MM.1S (cell line): ENCODE results near the gene FAM120B.

Experiments used
- DNase-seq: peaks from one replicate; pipeline ENCODE4 v3.0.0-alpha.2; 2015
- H2AFZ ChIP-seq: fragments of 300-600 bp; sonication (generic); 2 replicates; pipeline ENCODE4 v1.6.0; 2016; ENCODE audit warnings: antibody characterized with exemption, low read length
- H3F3A ChIP-seq: fragments of 300-600 bp; sonication (generic); 2 replicates; pipeline ENCODE4 v1.6.1; 2016; ENCODE audit warnings: mild to moderate bottlenecking, antibody characterized with exemption, low read length, moderate library complexity, mixed read lengths; ENCODE audit not compliant: insufficient read depth
- H3K27ac ChIP-seq: fragments of 300-600 bp; sonication (generic); 2 replicates; pipeline ENCODE4 v1.5.1; 2016; ENCODE audit warnings: mild to moderate bottlenecking, low read length
- H3K27me3 ChIP-seq: fragments of 300-600 bp; sonication (generic); replicated peaks from 2 replicates; pipeline ENCODE4 v1.6.0; 2016; ENCODE audit warnings: low read length; ENCODE audit not compliant: insufficient read depth
- H3K36me3 ChIP-seq: fragments of 300-600 bp; sonication (generic); replicated peaks from 2 replicates; pipeline ENCODE4 v1.6.1; 2016; ENCODE audit warnings: mild to moderate bottlenecking, low read length, mixed read lengths; ENCODE audit not compliant: insufficient read depth
- H3K4me1 ChIP-seq: fragments of 300-600 bp; sonication (generic); 2 replicates; pipeline ENCODE4 v1.6.1; 2016; ENCODE audit warnings: low read length, mixed read lengths
- H3K4me2 ChIP-seq: fragments of 300-600 bp; sonication (generic); 2 replicates; pipeline ENCODE4 v1.6.0; 2016; ENCODE audit warnings: low read depth, low read length
- H3K4me3 ChIP-seq: fragments of 300-600 bp; sonication (generic); 2 replicates; pipeline ENCODE4 v1.5.1; 2016; ENCODE audit warnings: low read length, mixed read lengths
- H3K79me2 ChIP-seq: fragments of 300-600 bp; sonication (generic); 2 replicates; pipeline ENCODE4 v1.6.1; 2016; ENCODE audit warnings: mixed run types, low read length, mixed read lengths
- H3K9ac ChIP-seq: fragments of 300-600 bp; sonication (generic); 2 replicates; pipeline ENCODE4 v1.6.1; 2016; ENCODE audit warnings: low read length, mixed read lengths
- H3K9me2 ChIP-seq: fragments of 300-600 bp; sonication (generic); replicated peaks from 2 replicates; pipeline ENCODE4 v1.6.1; 2016; ENCODE audit warnings: mild to moderate bottlenecking, low read length, mixed read lengths; ENCODE audit not compliant: insufficient read depth
- H3K9me3 ChIP-seq: fragments of 300-600 bp; sonication (generic); replicated peaks from 2 replicates; pipeline ENCODE4 v1.6.1; 2016; ENCODE audit warnings: mild to moderate bottlenecking, low read length, mixed read lengths; ENCODE audit not compliant: insufficient read depth
- H4K20me1 ChIP-seq: fragments of 300-600 bp; sonication (generic); 2 replicates; pipeline ENCODE4 v1.6.1; 2016; ENCODE audit warnings: mild to moderate bottlenecking, low read length, moderate library complexity, mixed read lengths; ENCODE audit not compliant: insufficient read depth
- CTCF ChIP-seq: fragments of 300-600 bp; sonication (generic); IDR thresholded peaks from 2 replicates; pipeline ENCODE4 v1.5.1; 2016; ENCODE audit warnings: antibody characterized with exemption, low read length, mixed read lengths
- EZH2 ChIP-seq: fragments of 300-600 bp; sonication (generic); optimal IDR thresholded peaks from 2 replicates; pipeline ENCODE3; 2017; ENCODE audit warnings: low read depth, mild to moderate bottlenecking, antibody characterized with exemption, low read length, mixed read lengths
- EZH2phosphoT487 ChIP-seq: fragments of 300-600 bp; sonication (generic); IDR thresholded peaks from 2 replicates; pipeline ENCODE4 v1.6.1; 2018; ENCODE audit warnings: antibody characterized with exemption, low read length

The FAM120B gene

GRCh38 chr6:170355661-170356060 is 49.1 kb downstream of the FAM120B start:
- Histone ChIP-seq H3K4me3 (no peak overlapping the region), H3K4me2 (no peak overlapping the region), H3K9me3 (no peaks in the 10 kb centered on the region), H3K27me3 (no peaks in the 10 kb centered on the region), H3K36me3 (no peaks in the 10 kb centered on the region; the same call in 1 of the 2 replicates), H3K4me1 (no peaks in the 10 kb centered on the region), H3K9me2 (no peaks in the 10 kb centered on the region), H3K79me2 (no peaks in the 10 kb centered on the region), H4K20me1 (no peaks in the 10 kb centered on the region), H3F3A (no peaks in the 10 kb centered on the region), H3K27ac (no peak overlapping the region), H2AFZ (no peak overlapping the region), H3K9ac (no peak overlapping the region)
- TF ChIP-seq CTCF (no peak), EZH2phosphoT487 (no peak), EZH2 (no peak)
- no peak for DNase-seq

- Histone ChIP-seq H4K20me1 (no peaks in the 10 kb centered on the region), H3K9me2 (no peaks in the 10 kb centered on the region), H3K27me3 (no peaks in the 10 kb centered on the region), H3K9ac (no peak overlapping the region), H3K36me3 (no peaks in the 10 kb centered on the region), H3K4me3 (no peak overlapping the region), H3K9me3 (no peaks in the 10 kb centered on the region), H3K27ac (no peak overlapping the region), H3K4me2 (no peak overlapping the region), H2AFZ (no peak overlapping the region), H3F3A (no peaks in the 10 kb centered on the region), H3K4me1 (no peaks in the 10 kb centered on the region), H3K79me2 (no peaks in the 10 kb centered on the region)
- TF ChIP-seq EZH2phosphoT487 (no peak), EZH2 (no peak), CTCF (no peak)
- no peak for DNase-seq
Measured at GRCh38 chr6:170357812-170358211, 51.3 kb downstream of the FAM120B start.

GRCh38 chr6:170358496-170358895 is 51.9 kb downstream of the FAM120B start:
- no peak overlapping the region for H3K27ac ChIP-seq
- H3K4me3 ChIP-seq = no peak overlapping the region
- H3K79me2 ChIP-seq = no peaks in the 10 kb centered on the region
- H3K4me1 ChIP-seq = no peaks in the 10 kb centered on the region
- H3K4me2 ChIP-seq = no peak overlapping the region
- TF ChIP-seq EZH2phosphoT487 = no peak
- no peak for DNase-seq
- H3F3A ChIP-seq = no peaks in the 10 kb centered on the region
- no peak overlapping the region for H2AFZ ChIP-seq
- H3K27me3 ChIP-seq = no peaks in the 10 kb centered on the region
- H3K9ac ChIP-seq = no peak overlapping the region
- H4K20me1 ChIP-seq = no peaks in the 10 kb centered on the region
- no peaks in the 10 kb centered on the region for H3K9me3 ChIP-seq
- H3K36me3 ChIP-seq = no peaks in the 10 kb centered on the region
- no peaks in the 10 kb centered on the region for H3K9me2 ChIP-seq

GRCh38 chr6:170360476-170360875 is 53.9 kb downstream of the FAM120B start:
- H3K9ac ChIP-seq = no peak overlapping the region
- H3F3A ChIP-seq = no peaks in the 10 kb centered on the region
- H3K4me3 ChIP-seq = no peak overlapping the region
- no peaks in the 10 kb centered on the region for H3K9me3 ChIP-seq
- H3K27me3 ChIP-seq = no peaks in the 10 kb centered on the region
- H3K4me1 ChIP-seq = no peaks in the 10 kb centered on the region
- no peak overlapping the region for H2AFZ ChIP-seq
- no peaks in the 10 kb centered on the region for H3K36me3 ChIP-seq
- TF ChIP-seq EZH2 (no peak), EZH2phosphoT487 (no peak), CTCF (no peak)
- no peak for DNase-seq
- no peak overlapping the region for H3K27ac ChIP-seq
- H3K79me2 ChIP-seq = no peaks in the 10 kb centered on the region
- H3K9me2 ChIP-seq = no peaks in the 10 kb centered on the region
- no peak overlapping the region for H3K4me2 ChIP-seq
- H4K20me1 ChIP-seq = no peaks in the 10 kb centered on the region
